ENCODE measurements around the gene KLHL3.

DNA sequence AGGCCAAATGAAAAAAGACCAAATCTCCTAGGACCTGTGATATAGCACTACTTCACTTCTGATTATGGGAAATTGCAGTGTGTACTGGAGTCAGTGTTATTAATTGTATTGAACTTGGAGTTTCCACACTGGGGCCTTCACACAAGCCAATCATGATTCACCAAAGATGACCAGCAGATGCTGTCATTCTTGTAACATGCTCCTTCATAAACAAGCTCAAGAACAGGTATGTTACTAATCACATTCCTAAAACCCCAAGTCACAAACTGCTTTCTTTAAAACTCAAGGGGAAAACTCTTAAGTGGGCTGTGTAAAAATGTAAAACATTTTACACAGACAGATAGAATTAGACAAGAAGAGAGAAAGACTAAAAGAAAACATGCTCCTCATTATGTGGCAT lies 5.6 kb downstream of the KLHL3 start:
- TF ChIP-seq, protein P1, sequence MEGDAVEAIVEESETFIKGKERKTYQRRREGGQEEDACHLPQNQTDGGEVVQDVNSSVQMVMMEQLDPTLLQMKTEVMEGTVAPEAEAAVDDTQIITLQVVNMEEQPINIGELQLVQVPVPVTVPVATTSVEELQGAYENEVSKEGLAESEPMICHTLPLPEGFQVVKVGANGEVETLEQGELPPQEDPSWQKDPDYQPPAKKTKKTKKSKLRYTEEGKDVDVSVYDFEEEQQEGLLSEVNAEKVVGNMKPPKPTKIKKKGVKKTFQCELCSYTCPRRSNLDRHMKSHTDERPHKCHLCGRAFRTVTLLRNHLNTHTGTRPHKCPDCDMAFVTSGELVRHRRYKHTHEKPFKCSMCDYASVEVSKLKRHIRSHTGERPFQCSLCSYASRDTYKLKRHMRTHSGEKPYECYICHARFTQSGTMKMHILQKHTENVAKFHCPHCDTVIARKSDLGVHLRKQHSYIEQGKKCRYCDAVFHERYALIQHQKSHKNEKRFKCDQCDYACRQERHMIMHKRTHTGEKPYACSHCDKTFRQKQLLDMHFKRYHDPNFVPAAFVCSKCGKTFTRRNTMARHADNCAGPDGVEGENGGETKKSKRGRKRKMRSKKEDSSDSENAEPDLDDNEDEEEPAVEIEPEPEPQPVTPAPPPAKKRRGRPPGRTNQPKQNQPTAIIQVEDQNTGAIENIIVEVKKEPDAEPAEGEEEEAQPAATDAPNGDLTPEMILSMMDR (IDR thresholded peaks at IDR 0.05) = no peak
- TF ChIP-seq EP300 (IDR thresholded peaks at IDR 0.05) = no peak

All from upper lobe of left lung (tissue), 4 donors.